Sigmoid colon (tissue), 4 donors: ENCODE results near the gene GLP1R.

Experiments
- EP300 ChIP-seq, 4 donors: sonication (generic); formaldehyde crosslinking; IDR thresholded peaks; one replicate each; pipeline ENCODE4 v1.6.1; 2017; ENCODE audit warnings: antibody characterized with exemption in 4 of 4
- POLR2A ChIP-seq, 2 donors: fragments of 450-650 bp; IDR thresholded peaks; one replicate each; pipeline ENCODE4 v1.6.1; 2016; ENCODE audit warnings: antibody characterized with exemption in 2 of 2, mild to moderate bottlenecking in 2 of 2, moderate library complexity in 2 of 2
- POLR2AphosphoS5 ChIP-seq, 4 donors: sonication (generic); formaldehyde crosslinking; IDR thresholded peaks; one replicate each; pipeline ENCODE4 v1.6.1; 2017; ENCODE audit warnings: antibody characterized with exemption in 4 of 4
- TF ChIP-seq, protein P1 (sequence below), 4 experiments: fragments of 450-650 bp in 3 of 4; fragments of 200-600 bp in 1 of 4; IDR thresholded peaks; one replicate each; pipeline ENCODE4 v1.5.1; 2016 to 2019; ENCODE audit warnings: antibody characterized with exemption in 4 of 4, mild to moderate bottlenecking in 3 of 4, moderate library complexity in 2 of 4

DNA sequence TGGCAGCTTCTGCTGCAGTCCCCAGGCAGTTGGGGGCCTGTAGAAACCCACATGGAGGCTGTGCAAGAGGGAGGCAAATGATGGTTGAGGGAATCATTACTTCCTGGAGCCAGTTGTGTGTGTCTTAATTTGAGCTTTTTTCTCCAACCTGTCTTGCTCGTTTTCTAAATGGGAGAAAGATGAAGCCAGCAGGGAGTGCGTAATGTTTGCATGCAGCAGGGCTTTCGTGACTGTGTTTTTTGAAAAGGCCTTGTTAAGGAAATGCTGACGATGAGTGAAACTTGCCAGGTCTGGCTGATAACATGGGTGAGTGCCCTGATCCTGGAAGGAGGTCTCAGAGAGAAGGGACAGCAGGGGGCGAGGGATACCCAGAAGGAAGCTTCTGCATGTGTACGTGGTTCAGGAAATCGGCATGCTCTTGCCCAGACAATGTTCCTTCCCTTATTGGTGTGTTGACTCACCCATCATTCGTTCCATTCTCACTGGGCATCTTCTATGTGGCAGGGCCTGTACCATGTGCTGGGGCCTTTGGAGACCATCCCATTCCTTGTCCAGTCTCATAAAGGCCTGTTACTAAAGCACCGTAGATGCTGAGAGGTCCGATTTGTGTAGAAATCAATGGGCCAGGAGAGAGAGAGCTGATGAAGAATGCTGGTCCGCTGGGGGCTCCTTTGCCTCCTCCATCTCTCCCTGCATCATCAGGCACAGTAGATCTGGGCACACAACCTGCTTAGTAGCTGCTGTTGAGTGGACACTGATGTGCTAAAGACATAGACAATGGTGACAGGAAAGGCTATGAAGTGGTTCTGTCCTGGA is 27.4 kb downstream of the GLP1R start:
- TF ChIP-seq EP300 (IDR thresholded peaks at IDR 0.05) (no peak), POLR2A (IDR thresholded peaks at IDR 0.05) (no peak), POLR2AphosphoS5 (IDR thresholded peaks at IDR 0.05) (no peak)
- TF ChIP-seq, protein P1, sequence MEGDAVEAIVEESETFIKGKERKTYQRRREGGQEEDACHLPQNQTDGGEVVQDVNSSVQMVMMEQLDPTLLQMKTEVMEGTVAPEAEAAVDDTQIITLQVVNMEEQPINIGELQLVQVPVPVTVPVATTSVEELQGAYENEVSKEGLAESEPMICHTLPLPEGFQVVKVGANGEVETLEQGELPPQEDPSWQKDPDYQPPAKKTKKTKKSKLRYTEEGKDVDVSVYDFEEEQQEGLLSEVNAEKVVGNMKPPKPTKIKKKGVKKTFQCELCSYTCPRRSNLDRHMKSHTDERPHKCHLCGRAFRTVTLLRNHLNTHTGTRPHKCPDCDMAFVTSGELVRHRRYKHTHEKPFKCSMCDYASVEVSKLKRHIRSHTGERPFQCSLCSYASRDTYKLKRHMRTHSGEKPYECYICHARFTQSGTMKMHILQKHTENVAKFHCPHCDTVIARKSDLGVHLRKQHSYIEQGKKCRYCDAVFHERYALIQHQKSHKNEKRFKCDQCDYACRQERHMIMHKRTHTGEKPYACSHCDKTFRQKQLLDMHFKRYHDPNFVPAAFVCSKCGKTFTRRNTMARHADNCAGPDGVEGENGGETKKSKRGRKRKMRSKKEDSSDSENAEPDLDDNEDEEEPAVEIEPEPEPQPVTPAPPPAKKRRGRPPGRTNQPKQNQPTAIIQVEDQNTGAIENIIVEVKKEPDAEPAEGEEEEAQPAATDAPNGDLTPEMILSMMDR (IDR thresholded peaks at IDR 0.05): no peak
